Glomerular endothelial cell (primary cell): ENCODE results near the gene TRERF1. TPM values are rescaled to one million over a fixed set of nuclear protein-coding genes. Genes with fewer than 3 reads are reported as not detected.
"Not testable (repeated sequence)": the region's sequence is repeated elsewhere in the genome, so short reads cannot be mapped to it uniquely, and the experiment has no call there.

Experiments used
- DNase-seq: peaks from one replicate; pipeline ENCODE4 v3.0.0-alpha.2; 2011; ENCODE audit warnings: low read depth, low spot score; ENCODE audit errors: extremely low read depth
- total RNA-seq: library from RNA; depleted of rRNA; stranded (reverse); fragments of >200 nt; gene quantifications from 2 replicates; pipeline ENCODE4 v1.2.3, GENCODE V29; 2015

TRERF1 gene
- total RNA-seq, 1 donor from 2014 or later, result 2.5 TPM

DNA sequence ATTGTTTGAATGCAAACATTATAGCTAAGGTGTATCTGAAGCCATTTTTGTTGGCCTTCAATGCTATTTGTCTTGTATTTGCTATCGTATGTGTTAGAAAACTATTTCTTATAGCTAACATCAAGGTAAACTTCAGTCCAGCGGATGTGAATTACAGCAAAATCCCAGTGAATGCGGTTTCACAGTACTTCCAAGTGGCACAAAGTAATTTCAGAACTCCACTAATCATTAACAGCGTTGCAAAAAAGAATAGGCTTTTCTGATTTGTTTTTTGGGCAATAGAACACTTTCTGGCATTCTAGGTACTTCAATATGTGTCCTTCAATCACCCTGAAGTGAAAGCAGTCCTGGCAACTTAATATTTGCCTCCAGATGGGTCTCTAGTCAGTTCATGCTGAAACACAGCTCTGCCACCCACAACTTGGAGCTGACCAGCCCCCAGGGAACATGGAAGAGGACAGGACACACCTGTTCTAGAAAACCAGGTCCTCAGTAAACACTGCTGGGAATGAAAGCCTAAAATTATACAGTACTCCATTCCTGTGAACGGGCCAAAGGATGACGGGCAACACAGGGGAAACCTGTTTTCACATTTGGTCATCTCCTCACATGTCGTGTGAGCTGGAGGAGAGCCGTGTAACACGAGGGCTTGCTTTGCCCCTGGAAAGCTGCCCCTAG lies 224.4 kb downstream of the TRERF1 start:
- DNase-seq, result no peak

DNA sequence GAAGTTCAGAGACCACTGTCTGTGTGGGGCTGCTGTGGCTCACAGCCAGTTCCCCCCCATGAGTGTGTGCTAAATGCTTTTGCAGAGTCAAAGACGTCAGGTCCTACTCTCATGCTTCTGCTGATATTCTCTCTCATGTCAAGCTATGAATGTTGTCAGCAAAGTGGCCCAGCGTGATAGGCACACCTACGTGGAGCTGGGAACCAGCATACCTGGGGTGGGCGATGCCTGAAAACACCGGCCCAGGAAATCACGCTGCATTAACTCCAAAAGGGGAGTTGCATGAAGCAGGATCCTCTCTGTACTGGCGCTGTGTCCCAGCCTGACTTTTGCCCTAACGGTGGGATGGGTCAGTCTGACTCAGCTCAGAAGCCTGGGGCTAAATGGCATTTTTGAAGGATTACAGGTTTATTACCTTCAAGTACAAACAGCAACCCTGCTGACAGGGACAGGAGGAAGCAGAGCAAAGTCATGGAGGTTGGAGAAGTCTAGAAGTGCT lies 225.0 kb downstream of the TRERF1 start:
- no peak for DNase-seq

DNA sequence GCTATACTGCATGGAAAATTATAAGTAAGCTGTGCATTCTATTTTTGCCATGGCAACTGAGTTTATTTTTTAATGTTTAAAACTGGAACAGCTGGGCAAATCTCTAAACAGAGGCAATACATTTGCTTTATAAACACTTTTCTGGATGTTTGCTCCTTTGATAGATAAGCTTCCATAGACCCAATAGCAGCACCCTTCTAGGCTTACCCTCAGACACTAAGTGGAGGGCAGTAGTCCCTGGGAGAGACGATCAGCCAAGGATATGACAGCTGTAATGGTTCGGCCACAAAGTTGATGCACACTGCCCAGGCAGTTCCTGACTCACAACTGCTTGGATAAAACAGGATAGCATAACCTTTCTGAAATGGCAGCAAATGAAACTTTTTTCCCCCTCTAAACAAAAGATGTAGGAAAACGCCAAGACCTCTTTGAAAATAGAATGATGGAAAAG lies 225.5 kb downstream of the TRERF1 start:
- DNase-seq, result no peak

DNA sequence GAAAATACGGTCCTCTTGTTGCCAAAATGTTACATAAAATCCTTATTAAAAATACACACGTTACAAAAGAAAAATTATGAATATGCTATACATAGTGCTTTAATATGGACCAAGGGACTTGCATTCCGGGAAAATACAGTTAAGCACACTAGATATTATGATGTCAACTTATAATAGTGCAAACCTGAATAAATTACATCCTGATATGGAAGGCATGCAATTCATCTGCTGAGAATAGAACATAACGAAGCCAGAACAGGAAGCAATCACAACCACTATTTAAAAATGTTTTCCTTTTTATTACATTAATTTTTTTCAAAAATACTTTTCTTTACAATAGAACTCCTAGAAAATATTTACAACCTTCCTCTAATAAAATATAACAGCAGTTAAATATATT lies 226.3 kb downstream of the TRERF1 start:
- no peak for DNase-seq

DNA sequence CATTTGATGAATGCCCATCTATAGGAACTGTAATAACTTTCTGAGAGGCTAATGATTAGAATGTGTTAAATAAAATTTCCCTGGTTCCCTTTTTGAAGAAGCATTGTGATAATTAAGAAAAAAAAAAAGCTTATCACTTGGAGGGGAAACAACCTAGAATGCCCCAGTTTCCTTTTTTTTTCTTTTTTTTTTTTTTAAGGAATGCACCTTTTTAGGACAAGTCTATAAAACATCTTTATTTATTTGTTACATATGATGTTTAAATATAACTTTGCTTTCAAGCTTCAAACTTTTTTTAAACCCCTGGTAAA lies 226.7 kb downstream of the TRERF1 start:
- DNase-seq, result no peak

DNA sequence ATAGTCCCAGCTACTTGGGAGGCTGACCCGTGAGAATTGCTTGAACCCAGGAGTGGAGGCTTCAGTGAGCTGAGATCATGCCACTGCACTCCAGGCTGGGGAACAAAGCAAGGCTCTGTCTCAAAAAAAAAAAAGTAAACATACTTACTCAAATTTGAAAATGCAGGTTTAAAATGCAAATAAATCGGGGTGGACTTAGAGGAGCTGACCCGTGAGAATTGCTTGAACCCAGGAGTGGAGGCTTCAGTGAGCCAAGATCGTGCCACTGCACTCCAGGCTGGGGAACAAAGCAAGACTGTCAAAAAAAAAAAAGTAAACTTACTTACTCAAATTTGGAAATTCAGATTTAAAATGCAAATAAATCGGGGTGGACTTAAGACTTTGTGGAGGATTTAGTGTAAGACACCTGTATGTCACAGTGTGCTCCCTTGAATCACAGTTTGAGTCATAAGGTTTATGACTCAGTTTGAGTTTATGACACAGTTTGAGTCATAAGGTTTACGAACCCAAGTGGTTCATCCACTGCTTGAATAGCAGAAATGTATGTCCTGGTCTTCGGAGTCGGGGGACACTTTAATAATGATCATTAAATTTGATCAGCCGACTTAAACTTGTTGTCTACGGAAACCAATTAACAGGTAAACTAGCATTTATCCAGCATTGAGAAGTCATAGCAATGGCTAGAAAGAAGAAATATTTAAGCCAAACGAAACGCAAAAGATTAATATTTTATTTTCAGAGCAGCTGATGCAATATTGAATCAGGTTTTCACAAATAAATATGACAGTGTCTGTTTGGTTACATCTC lies 227.3 kb downstream of the TRERF1 start:
- DNase-seq, result no peak

DNA sequence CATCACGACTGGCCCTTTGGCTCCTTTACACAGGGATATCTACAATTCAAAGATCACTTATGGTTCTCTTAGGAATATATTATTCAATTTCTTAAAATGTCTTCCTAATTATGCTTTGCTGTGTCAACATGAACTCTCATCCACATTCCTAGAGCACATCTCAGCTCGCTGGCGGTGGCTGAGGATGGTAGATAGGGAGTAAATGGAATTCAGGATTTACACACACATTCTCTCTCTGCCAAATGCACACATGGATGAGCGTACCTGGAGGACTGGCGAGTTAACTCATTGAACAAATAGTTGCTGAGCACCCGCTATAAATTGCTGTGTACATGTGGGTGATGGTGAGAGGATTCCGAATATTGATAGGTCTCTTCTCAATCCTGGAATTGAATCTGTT lies 229.3 kb downstream of the TRERF1 start:
- DNase-seq, result no peak

DNA sequence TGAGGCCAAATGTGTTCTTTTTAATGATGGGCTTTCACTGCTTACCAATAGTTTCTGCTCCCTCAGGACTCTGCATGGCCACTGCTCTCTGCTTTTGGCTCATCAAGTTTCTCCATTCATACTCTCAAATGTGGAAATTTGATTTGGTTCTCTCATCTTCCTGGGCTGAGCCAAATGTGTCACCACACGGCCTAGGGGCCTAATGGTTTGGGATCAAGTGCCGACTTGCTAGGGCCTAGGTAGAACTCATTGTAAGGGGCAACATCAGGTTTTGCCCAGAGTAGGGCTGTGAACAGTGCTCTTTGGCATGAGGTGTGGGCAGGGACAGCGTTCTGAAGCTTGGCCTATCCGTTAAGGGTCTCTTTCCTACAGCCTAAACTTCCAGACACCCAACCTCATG lies 230.2 kb downstream of the TRERF1 start:
- no peak for DNase-seq

DNA sequence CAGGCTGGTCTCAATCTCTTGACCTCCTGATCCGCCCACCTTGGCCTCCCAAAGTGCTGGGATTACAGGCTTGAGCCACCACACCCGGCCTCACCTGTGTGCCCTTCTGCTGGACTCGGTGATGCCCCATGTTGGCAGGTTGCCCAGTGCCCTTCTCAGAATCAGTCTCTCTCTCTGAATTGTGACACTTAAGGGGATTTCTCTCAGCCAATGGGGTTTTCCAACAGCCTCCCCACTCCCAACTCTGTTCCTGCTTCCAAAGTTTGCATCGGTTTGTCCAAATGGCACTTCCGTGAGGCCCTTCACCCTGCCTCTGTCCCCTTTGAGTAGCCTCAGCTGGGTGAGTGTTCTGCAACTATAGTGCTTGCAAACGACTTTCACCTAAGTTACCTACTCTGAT lies 230.9 kb downstream of the TRERF1 start:
- no peak for DNase-seq

DNA sequence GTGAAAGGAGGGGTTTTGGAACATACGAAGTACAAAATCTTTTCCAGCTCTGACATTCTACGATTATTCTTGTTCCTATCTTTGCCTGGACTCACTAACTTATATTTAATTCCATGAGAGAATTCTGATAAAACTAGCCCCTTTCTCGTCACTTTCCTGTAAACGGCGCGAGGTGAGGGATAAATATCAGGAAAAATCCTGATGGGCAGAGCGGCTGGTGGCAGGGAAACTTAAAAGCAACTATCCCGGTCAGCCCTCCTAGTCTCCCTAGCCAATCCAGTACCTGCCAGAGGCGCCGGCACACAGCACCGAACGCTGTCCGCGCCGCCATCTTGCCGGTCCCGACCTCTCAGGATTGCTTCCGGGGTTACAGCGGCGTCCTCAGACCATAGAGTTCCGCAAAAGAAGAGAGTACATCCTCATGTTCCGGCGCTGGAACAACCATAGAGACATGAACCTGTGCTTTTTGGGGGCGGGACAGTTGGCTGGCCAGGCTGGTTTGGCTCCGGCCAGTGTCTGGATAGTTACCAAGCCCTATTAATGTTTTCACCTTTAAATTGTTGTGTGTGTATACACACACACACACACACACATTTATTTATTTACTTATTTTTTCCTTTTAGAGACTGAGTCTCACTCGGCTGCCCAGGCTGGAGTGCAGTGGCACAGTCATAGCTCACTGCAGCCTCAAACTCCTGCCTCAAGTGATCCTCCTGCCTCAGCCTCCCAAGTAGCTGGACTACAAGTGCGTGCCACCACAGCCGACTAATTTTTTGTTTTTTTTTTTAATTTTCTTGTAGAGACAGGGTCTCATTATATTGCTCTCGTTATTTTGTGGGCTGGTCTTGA lies 234.0 kb downstream of the TRERF1 start, which contains the start of gene MRPS10:
Gene MRPS10 (minus strand): TSS at position 343 of the 849 bp plus-strand sequence. CDS start 12 bp downstream, at position 331.
- DNase-seq, result peak; percentile 68

DNA sequence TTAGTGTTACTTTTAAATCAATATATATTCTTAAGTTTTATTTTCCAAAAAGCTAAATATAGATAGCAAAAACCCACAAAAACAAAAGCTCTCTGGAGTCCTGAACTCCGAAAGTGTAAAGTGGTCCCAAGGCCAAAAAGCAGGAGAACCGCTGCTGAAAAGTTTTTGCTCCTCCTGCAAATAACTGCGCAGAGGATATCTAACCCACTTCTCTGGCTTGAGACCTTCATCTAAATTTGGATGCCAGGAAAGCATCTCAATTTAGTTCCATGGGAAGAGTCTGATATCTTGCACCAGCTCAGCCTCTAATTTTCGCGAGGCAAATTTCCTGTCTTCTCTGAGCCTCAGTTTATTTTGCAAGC lies 234.6 kb downstream of the TRERF1 start:
- no peak for DNase-seq

DNA sequence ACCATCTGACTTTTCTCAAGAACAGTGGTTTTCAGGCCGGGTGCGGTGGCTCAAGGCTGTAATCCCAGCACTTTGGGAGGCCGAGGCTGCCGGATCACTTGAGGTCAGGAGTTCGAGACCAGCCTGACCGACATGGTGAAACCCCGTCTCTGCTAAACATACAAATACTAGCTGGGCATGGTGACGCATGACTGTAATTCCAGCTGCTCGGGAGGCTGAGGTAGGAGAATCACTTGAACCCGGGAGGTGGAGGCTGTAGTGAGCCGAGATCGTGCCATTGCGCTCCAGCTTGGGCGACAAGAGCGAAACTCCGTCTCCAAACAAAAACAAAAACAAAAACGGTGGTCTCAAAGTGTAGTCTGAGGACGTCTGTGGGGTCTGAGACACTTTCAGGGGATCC lies 235.2 kb downstream of the TRERF1 start:
- DNase-seq, result not testable (repeated sequence)

DNA sequence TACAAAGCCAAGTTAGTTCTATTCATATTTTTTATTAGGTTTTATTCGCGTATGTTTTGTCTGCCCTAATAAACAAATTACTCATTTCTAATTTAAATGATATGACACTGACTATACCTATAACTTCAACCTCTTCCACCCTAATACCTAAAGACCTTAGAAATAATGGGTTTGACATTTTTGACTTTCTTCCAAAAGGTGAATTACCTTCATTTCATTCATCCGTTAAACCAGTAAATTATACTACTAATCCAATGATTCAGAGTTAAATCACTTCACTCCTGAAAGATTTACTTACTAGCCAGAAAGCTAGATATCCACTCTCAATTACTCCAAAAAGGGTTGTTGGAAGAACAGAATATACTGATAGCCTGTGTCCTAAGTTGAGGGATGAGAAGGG lies 239.3 kb downstream of the TRERF1 start:
- DNase-seq, result no peak

DNA sequence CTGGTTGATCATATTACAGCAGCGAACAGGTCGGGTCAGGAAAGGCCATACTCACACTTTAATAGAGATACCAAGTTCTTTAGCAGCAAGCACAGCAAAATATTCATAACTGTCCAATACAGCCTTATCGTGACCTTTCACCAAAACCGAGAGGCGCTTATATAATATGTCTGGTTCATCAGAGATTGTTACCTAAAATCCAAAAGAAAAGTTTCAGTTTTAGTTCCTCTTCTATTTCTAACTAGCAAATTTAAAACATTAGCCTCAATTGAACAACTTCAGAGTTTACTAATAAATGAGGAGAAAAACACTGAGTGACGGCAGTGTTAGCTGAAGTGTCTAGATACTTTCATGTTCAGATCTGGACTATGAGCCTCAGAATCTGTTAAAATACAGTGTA lies 240.0 kb downstream of the TRERF1 start:
- no peak for DNase-seq

DNA sequence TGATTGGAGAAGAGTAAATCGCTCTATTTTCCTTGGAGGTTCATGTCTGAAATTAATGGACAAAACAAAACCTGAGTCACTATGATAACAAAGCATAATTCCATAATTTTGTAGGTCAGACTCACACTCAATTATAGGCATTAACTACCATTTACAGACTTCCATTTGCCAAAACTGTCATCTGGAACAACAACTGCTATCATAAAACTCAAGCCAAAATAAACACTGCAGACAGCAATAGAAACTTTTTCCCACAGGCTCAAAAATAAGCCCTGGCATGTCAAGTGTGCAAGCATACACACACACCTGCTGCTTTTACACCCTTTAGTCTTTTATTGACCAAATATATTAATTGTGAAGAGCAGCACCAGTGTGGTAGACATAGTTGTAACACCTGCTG lies 241.2 kb downstream of the TRERF1 start:
- no peak for DNase-seq

DNA sequence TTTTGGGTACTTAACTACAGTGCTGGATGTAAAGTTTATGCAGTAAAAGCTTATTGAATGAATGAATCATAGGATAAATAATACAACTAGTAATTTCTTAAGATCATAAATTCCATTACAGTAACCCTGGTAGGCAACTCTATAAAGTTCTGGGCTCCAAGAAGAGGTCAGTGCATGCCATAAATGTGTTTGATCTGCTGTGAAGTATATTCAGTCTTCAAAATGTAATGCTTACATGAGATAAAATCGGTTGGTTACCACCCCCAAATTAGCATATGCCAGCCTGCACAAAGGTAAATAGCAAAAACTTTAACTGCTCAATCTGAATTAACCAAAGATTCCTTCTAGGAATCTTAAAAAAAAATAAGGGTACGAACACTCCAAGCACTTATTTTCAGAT lies 244.2 kb downstream of the TRERF1 start:
- not testable (repeated sequence) for DNase-seq

DNA sequence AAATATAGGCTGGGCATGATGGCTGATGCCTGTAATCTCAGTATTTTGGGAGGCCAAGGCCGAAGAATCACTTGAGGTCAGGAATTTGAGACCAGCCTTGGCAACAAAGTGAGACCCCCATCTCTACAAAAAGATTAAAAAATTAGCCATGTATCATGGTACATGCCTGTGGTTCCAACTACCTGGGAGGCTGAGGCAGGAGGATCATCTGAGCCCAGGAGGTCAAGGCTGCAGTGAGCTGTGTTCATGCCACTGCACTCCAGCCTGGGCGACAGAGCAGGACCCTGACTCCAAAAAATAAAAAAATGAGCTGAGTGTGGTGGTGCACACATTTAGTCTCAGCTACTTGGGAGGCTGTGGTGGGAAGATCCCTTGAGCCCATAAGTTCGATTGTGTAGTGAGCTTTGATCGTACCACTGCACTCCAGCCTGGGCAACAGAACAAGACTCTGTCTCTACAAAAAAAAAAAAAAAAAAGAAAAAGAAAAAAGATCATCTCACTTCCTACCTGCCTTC lies 246.9 kb downstream of the TRERF1 start:
- no peak for DNase-seq

DNA sequence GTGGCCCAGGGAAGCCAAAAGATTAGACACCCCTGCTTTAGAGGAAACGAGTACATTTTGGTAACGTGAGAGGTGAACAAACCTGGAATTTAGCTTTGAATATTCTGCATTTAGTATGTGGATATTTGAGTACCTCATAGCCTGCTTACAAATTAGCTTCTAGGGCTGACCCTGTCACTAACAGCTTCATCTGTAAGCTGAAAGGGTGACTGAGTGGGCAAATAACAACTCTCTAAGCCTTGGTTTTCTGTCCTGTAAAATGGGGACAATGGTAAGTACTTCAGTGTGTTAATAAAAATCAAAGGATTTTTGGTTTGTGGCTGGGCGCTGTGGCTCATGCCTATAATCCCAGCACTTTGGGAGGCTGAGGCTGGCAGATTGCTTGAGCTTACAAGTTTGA lies 248.5 kb downstream of the TRERF1 start:
- DNase-seq, result no peak

DNA sequence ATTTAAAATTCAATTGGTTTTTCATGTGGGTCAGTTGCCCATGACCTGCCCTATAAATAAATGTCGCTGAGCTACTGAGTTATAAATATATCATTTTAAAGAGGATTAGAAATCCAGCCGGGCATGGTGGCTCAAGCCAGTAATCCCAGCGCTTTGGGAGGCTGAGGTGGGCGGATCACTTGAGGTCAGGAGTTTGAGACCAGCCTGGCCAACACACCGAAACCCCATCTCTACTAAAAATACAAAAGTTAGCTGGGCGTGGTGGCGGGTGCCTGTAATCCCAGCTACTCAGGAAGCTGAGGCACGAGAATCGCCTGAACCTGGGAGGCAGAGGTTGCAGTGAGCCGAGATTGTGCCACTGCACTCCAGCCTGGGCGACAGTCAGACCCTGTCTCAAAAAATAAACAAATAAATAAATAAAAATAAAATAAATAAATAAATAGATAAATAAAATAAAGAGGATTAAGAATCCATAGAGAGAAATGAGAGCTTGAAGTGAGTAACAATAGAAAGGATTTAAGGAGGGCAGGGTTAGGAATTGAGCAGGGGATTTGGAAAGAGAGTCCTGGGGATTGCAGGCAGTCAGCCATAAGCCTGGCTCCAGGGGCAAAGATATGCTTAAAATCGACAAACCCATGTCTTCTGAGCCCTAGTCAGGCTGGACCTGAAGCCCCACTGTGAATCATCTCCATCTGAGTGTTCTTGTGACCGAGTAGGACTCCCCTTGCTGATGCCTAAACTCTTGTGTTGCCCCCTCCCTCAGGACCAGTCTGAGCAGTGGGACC lies 249.4 kb downstream of the TRERF1 start:
- DNase-seq, result not testable (repeated sequence)

DNA sequence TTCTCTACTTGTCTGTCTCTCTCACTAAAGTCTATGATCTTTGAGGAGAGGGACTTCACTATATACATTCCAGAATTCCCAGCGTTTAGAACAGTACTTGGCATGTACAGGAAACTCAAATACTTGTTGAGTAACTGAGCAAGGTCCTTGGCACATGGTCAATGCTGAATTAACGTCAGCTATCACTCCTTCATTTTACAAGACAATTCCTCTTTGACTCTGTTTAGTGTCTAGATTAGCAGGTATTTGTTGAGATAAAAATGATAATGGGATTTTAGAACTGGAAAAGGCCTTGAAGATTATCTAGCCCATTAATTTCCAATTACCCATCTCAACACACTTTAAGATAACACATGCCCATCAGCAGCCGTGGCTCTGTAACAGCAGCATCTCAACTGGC lies 250.3 kb downstream of the TRERF1 start:
- DNase-seq, result no peak
